ENCODE data around the gene HNF4A.

GRCh38 chr20:44471481-44471882 lies 116.0 kb downstream of the HNF4A start:
- TF ChIP-seq CTCF (IDR thresholded peaks at IDR 0.05; ENCODE audit: poor library complexity, severe bottlenecking) (peak; percentile 80), TAF1 (IDR thresholded peaks at IDR 0.05; ENCODE audit: low read depth) (no peak), POLR2AphosphoS5 (IDR thresholded peaks at IDR 0.05) (no peak)
